ENCODE results near the gene C22orf23.

Gene C22orf23

GRCh38 chr22:37971475-37972434 lies 18.4 kb upstream of the C22orf23 start:
- Histone ChIP-seq H3K9me3 (no peaks in the 10 kb centered on the region), H3K36me3 (peaks cover 59% of the 10 kb centered on the region), H4K20me1 (no peaks in the 10 kb centered on the region), H3K27me3 (no peaks in the 10 kb centered on the region), H3K4me2 (no peak overlapping the region), H3K9ac (no peak overlapping the region), H3K27ac (no peak overlapping the region), H3K4me3 (no peak overlapping the region), H3K4me1 (peaks cover 16% of the 10 kb centered on the region)
- no peak for TF ChIP-seq Cebpa-rat (IDR thresholded peaks at IDR 0.05)

GRCh38 chr22:37970864-37971263 lies 17.5 kb upstream of the C22orf23 start:
- no peak for TF ChIP-seq Cebpa-rat (IDR thresholded peaks at IDR 0.05)
- H3K9ac ChIP-seq = no peak overlapping the region
- no peak overlapping the region for H3K4me2 ChIP-seq
- H4K20me1 ChIP-seq = peaks cover 4% of the 10 kb centered on the region
- peaks cover 9% of the 10 kb centered on the region for H3K4me1 ChIP-seq
- peaks cover 64% of the 10 kb centered on the region for H3K36me3 ChIP-seq
- no peak overlapping the region for H3K4me3 ChIP-seq
- no peaks in the 10 kb centered on the region for H3K27me3 ChIP-seq
- no peak overlapping the region for H3K27ac ChIP-seq
- no peaks in the 10 kb centered on the region for H3K9me3 ChIP-seq

GRCh38 chr22:37968452-37969251 lies 15.3 kb upstream of the C22orf23 start:
- no peak overlapping the region for H3K4me3 ChIP-seq
- no peak for TF ChIP-seq Cebpa-rat (IDR thresholded peaks at IDR 0.05)
- peaks cover 71% of the 10 kb centered on the region for H3K36me3 ChIP-seq
- H4K20me1 ChIP-seq = peaks cover 24% of the 10 kb centered on the region
- H3K4me2 ChIP-seq = no peak overlapping the region
- no peaks in the 10 kb centered on the region for H3K27me3 ChIP-seq
- H3K9me3 ChIP-seq = no peaks in the 10 kb centered on the region
- no peak overlapping the region for H3K9ac ChIP-seq
- peaks cover 9% of the 10 kb centered on the region for H3K4me1 ChIP-seq
- H3K27ac ChIP-seq = no peak overlapping the region

GRCh38 chr22:37967637-37968451 lies 14.4 kb upstream of the C22orf23 start:
- no peak for TF ChIP-seq Cebpa-rat (IDR thresholded peaks at IDR 0.05)
- Histone ChIP-seq H4K20me1 (peaks cover 24% of the 10 kb centered on the region), H3K27me3 (no peaks in the 10 kb centered on the region), H3K36me3 (peaks cover 74% of the 10 kb centered on the region), H3K4me3 (no peak overlapping the region), H3K9me3 (no peaks in the 10 kb centered on the region), H3K4me1 (peaks cover 9% of the 10 kb centered on the region), H3K27ac (no peak overlapping the region), H3K4me2 (no peak overlapping the region), H3K9ac (no peak overlapping the region)

- no peaks in the 10 kb centered on the region for H3K27me3 ChIP-seq
- no peaks in the 10 kb centered on the region for H3K9me3 ChIP-seq
- no peak overlapping the region for H3K4me2 ChIP-seq
- no peak overlapping the region for H3K4me3 ChIP-seq
- peaks cover 24% of the 10 kb centered on the region for H4K20me1 ChIP-seq
- H3K9ac ChIP-seq = no peak overlapping the region
- peaks cover 9% of the 10 kb centered on the region for H3K4me1 ChIP-seq
- H3K27ac ChIP-seq = no peak overlapping the region
- TF ChIP-seq Cebpa-rat (IDR thresholded peaks at IDR 0.05) = no peak
- peaks cover 75% of the 10 kb centered on the region for H3K36me3 ChIP-seq
Observed at GRCh38 chr22:37967147-37967546, 13.7 kb upstream of the C22orf23 start.

- H4K20me1 ChIP-seq = peaks cover 24% of the 10 kb centered on the region
- H3K27ac ChIP-seq = no peak overlapping the region
- no peak overlapping the region for H3K4me2 ChIP-seq
- no peak for TF ChIP-seq Cebpa-rat (IDR thresholded peaks at IDR 0.05)
- no peak overlapping the region for H3K9ac ChIP-seq
- no peak overlapping the region for H3K4me3 ChIP-seq
- H3K36me3 ChIP-seq = peaks cover 84% of the 10 kb centered on the region
- H3K4me1 ChIP-seq = peaks cover 9% of the 10 kb centered on the region
- H3K9me3 ChIP-seq = no peaks in the 10 kb centered on the region
- H3K27me3 ChIP-seq = no peaks in the 10 kb centered on the region
Observed at GRCh38 chr22:37965940-37966664, 12.7 kb upstream of the C22orf23 start.

- Histone ChIP-seq H3K4me1 (no peaks in the 10 kb centered on the region), H3K9ac (no peak overlapping the region), H3K27ac (no peak overlapping the region), H4K20me1 (peaks cover 35% of the 10 kb centered on the region), H3K36me3 (peaks cover 95% of the 10 kb centered on the region), H3K27me3 (no peaks in the 10 kb centered on the region), H3K4me3 (no peak overlapping the region), H3K9me3 (no peaks in the 10 kb centered on the region), H3K4me2 (no peak overlapping the region)
- TF ChIP-seq Cebpa-rat (IDR thresholded peaks at IDR 0.05) = no peak
Observed at GRCh38 chr22:37961062-37961461, 7.7 kb upstream of the C22orf23 start.

- no peaks in the 10 kb centered on the region for H3K27me3 ChIP-seq
- H3K9me3 ChIP-seq = no peaks in the 10 kb centered on the region
- H3K9ac ChIP-seq = no peak overlapping the region
- peaks cover 88% of the 10 kb centered on the region for H3K36me3 ChIP-seq
- H3K27ac ChIP-seq = no peak overlapping the region
- no peak for TF ChIP-seq Cebpa-rat (IDR thresholded peaks at IDR 0.05)
- H3K4me3 ChIP-seq = no peak overlapping the region
- no peak overlapping the region for H3K4me2 ChIP-seq
- peaks cover 10% of the 10 kb centered on the region for H3K4me1 ChIP-seq
- peaks cover 27% of the 10 kb centered on the region for H4K20me1 ChIP-seq
Observed at GRCh38 chr22:37959231-37959825, 5.9 kb upstream of the C22orf23 start.
